Right atrium auricular region (tissue), 2 donors: ENCODE measurements around the gene PYROXD2. TPM values are rescaled to one million over a fixed set of nuclear protein-coding genes. Genes with fewer than 3 reads are reported as not detected.

Experiments
- DNase-seq: peaks from one replicate; pipeline ENCODE4 v3.0.0-alpha.2; 2019; ENCODE audit warnings: low spot score
- H3K27ac ChIP-seq, 2 donors: fragments of 200-600 bp; sonication (generic); 1 replicate in 1 of 2; 2 replicates in 1 of 2; pipeline ENCODE4 v1.5.1; 2016 to 2019
- H3K27me3 ChIP-seq, 2 donors: fragments of 200-600 bp; sonication (generic); one replicate each; pipeline versions ENCODE4 v1.5.1 to v1.6.0; 2017 to 2019
- H3K36me3 ChIP-seq: fragments of 200-600 bp; sonication (generic); one replicate; pipeline ENCODE4 v1.5.1; 2016
- H3K4me1 ChIP-seq, 2 donors: fragments of 200-600 bp; sonication (generic); one replicate each; pipeline versions ENCODE4 v1.5.1 to v1.6.0; 2017 to 2019
- H3K4me3 ChIP-seq, 2 donors: fragments of 200-600 bp; sonication (generic); 1 replicate in 1 of 2; 2 replicates in 1 of 2; pipeline ENCODE4 v1.5.1; 2017 to 2019; ENCODE audit warnings: mild to moderate bottlenecking in 1 of 2, moderate library complexity in 1 of 2
- H3K9me3 ChIP-seq, 2 donors: fragments of 200-600 bp; sonication (generic); one replicate each; pipeline ENCODE4 v1.5.1; 2019
- total RNA-seq, 2 donors: library from RNA; depleted of rRNA; stranded (reverse); fragments of >200 nt; gene quantifications; one replicate each; pipeline ENCODE4 v1.1.0, GENCODE V29; 2016
- TF ChIP-seq, protein P1 (sequence below), 2 donors: fragments of 200-600 bp; sonication (generic); IDR thresholded peaks; one replicate each; pipeline ENCODE4 v1.5.1; 2019; ENCODE audit warnings: antibody characterized with exemption in 2 of 2

The PYROXD2 gene
- total RNA-seq, 2 donors from 2014 or later = 1.8 to 5.2 TPM

- Histone ChIP-seq H3K9me3 (no peaks in the 10 kb centered on the region), H3K4me1 (peaks cover 0 to 14% of the 10 kb centered on the region in 2 donors), H3K27me3 (no peaks in the 10 kb centered on the region), H3K4me3 (no peak overlapping the region), H3K36me3 (no peaks in the 10 kb centered on the region), H3K27ac (no peak overlapping the region)
- TF ChIP-seq, protein P1, sequence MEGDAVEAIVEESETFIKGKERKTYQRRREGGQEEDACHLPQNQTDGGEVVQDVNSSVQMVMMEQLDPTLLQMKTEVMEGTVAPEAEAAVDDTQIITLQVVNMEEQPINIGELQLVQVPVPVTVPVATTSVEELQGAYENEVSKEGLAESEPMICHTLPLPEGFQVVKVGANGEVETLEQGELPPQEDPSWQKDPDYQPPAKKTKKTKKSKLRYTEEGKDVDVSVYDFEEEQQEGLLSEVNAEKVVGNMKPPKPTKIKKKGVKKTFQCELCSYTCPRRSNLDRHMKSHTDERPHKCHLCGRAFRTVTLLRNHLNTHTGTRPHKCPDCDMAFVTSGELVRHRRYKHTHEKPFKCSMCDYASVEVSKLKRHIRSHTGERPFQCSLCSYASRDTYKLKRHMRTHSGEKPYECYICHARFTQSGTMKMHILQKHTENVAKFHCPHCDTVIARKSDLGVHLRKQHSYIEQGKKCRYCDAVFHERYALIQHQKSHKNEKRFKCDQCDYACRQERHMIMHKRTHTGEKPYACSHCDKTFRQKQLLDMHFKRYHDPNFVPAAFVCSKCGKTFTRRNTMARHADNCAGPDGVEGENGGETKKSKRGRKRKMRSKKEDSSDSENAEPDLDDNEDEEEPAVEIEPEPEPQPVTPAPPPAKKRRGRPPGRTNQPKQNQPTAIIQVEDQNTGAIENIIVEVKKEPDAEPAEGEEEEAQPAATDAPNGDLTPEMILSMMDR (IDR thresholded peaks at IDR 0.05) = no peak
- DNase-seq = no peak
Measured at GRCh38 chr10:98450618-98451017, 35.6 kb upstream of the PYROXD2 start.

DNA sequence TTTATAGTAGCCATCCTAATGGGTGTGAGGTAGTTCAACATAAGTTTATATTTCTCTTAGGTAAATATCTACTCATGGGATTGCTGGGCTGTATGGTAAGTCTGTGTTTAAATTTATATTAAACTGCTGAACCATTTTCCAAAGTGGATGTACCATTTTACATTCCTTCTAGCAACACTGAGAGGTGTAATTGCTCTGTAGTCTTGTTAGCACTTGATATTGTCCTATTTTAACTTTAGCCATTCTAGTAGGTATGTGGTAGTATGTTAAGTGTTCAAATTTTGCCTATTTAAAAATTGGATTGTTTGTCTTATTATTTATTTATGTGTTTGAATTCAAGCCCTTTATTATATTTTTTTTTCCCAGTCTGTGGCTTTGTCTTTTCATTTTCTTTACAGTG, 34.3 kb upstream of the PYROXD2 start:
- TF ChIP-seq, protein P1 (IDR thresholded peaks at IDR 0.05) = no peak
- H3K4me3 ChIP-seq = no peak overlapping the region
- no peaks in the 10 kb centered on the region for H3K9me3 ChIP-seq
- H3K27me3 ChIP-seq = no peaks in the 10 kb centered on the region
- peaks cover 0 to 20% of the 10 kb centered on the region in 2 donors for H3K4me1 ChIP-seq
- H3K36me3 ChIP-seq = peaks cover 8% of the 10 kb centered on the region
- H3K27ac ChIP-seq = no peak overlapping the region
- DNase-seq = no peak

DNA sequence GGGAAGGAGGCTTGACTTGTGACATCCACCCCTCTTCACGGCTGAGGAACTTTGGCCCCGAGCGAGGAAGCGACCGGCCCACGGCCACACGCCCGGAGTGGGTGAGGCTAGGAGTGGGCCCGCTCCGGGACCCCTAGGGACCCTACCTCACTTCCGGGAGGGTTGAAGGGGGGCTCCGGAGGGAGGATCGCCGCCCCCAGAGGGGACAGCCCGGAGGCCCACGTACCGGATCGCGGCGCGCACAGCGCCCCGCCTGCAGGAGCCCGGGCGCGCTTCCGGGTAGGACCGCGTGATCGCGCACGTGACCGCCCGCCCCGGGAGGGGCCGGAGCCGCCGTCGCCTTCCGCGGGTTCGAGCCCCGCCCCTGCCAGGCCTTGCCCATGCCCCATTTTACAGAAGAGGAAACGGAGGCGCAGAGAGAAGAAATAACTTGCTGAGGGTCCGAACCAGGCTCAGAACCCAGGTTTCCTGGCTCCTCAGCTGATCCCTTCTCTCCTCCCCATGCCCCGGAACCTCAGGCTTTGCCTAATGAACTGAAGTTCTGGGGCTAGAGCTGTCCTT, 31.8 kb upstream of the PYROXD2 start, which contains the start of gene HPS1:
TSS of gene HPS1 (minus strand) at position 275 of the 561 bp plus-strand sequence. CDS start 3,695 bp downstream, outside the sequence.
- DNase-seq = peak; percentile 81
- Histone ChIP-seq H3K36me3 (peaks cover 25% of the 10 kb centered on the region), H3K4me1 (peaks cover 0 to 20% of the 10 kb centered on the region in 2 donors), H3K27me3 (no peaks in the 10 kb centered on the region), H3K27ac (peak within 1 kb of the TSS; percentile 92 to 95), H3K4me3 (peak within 1 kb of the TSS; percentile 71 to 94), H3K9me3 (no peaks in the 10 kb centered on the region)
- TF ChIP-seq, protein P1 (IDR thresholded peaks at IDR 0.05) = peak in 1 of 2 donors; percentile 40

DNA sequence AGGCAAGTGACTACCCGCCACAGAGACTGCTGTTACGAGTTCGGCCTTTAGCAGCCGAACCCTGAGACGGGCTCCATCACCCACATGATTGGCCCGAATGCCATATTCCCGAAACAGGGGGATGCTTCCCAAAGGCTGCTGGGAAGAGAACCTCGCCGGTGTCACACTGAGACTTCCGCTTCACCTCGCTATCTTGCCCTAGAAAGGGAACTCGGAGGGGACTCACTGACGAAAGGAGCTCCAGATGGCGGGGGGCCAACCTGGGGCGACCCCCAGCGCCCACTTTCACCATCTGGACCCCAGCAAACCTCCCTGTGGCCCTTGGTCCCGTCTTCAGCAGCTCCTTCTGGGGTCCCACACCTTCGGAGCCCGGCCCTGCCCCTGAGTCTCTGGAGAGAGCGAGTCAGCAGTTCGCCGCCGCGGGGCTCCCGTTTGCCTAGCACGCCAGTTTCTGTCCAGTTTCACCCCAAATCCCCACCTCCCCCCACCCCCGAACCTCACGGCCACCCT, 31.2 kb upstream of the PYROXD2 start:
- no peak for DNase-seq
- Histone ChIP-seq H3K36me3 (peaks cover 27% of the 10 kb centered on the region), H3K4me3 (peak overlapping the region; percentile 71 to 94), H3K27me3 (no peaks in the 10 kb centered on the region), H3K27ac (peak overlapping the region; percentile 92 to 95), H3K4me1 (peaks cover 0 to 20% of the 10 kb centered on the region in 2 donors), H3K9me3 (no peaks in the 10 kb centered on the region)
- TF ChIP-seq, protein P1 (IDR thresholded peaks at IDR 0.05) = no peak

GRCh38 chr10:98445200-98445812, 30.3 kb upstream of the PYROXD2 start:
- Histone ChIP-seq H3K27ac (peak overlapping the region; percentile 92 to 95), H3K4me1 (peaks cover 0 to 20% of the 10 kb centered on the region in 2 donors), H3K27me3 (no peaks in the 10 kb centered on the region), H3K36me3 (peaks cover 27% of the 10 kb centered on the region), H3K4me3 (peak overlapping the region in 1 of 2 donors; percentile 94), H3K9me3 (no peaks in the 10 kb centered on the region)
- DNase-seq = no peak
- TF ChIP-seq, protein P1 (IDR thresholded peaks at IDR 0.05) = no peak
